Panc1 (cell line): ENCODE results near the gene TICAM2. TPM values are rescaled to one million over a fixed set of nuclear protein-coding genes. Genes with fewer than 3 reads are reported as not detected.

ENCODE experiments used
- ATAC-seq: fragments of 200-7000 bp; cut with Tn5 transposase; 2 replicates; pipeline ENCODE4 v1.9.1; 2020; ENCODE audit warnings: mild to moderate bottlenecking, moderate library complexity
- BruUV-seq: library from RNA; stranded (reverse); fragments of 400-500 nt; replicated peaks from 2 replicates; lab custom pipeline; 2021; lab: Mats Ljungman, UMichigan
- CTCF ChIA-PET: fragments of 300-600 bp; sonication (Branson Sonifier 250); formaldehyde crosslinking; loops from one replicate; lab custom pipeline; 2022; ENCODE audit warnings: antibody characterized with exemption; lab: Charles Lee
- POLR2A ChIA-PET: fragments of 300-600 bp; sonication (Branson Sonifier 250); formaldehyde crosslinking; loops from one replicate; lab custom pipeline; 2022; ENCODE audit warnings: antibody characterized with exemption; lab: Charles Lee
- DNase-seq: peaks from one replicate; pipeline ENCODE4 v3.0.0-alpha.2; 2010; ENCODE audit warnings: low read depth, low spot score
- H3K27ac ChIP-seq: 2 replicates; pipeline ENCODE4 v1.5.1; 2011; ENCODE audit warnings: mild to moderate bottlenecking, low read length, inconsistent platforms
- H3K27me3 ChIP-seq: fragments of 200-500 bp; sonication (Bioruptor generic); 2 replicates; pipeline ENCODE4 v1.6.0; 2014; ENCODE audit warnings: low read length, inconsistent platforms; ENCODE audit not compliant: control insufficient read depth, insufficient read depth
- H3K36me3 ChIP-seq: fragments of 200-500 bp; sonication (Bioruptor generic); 2 replicates; pipeline ENCODE4 v1.5.1; 2014; ENCODE audit warnings: inconsistent platforms, mild to moderate bottlenecking, low read length, moderate library complexity; ENCODE audit not compliant: control insufficient read depth, insufficient read depth
- H3K4me1 ChIP-seq: 2 replicates; pipeline ENCODE4 v1.5.1; 2011; ENCODE audit warnings: inconsistent platforms, mild to moderate bottlenecking, low read length, moderate library complexity; ENCODE audit not compliant: control insufficient read depth, insufficient read depth
- H3K4me3 ChIP-seq, 2 experiments: 2 replicates each; pipeline ENCODE4 v1.5.1; 2011 to 2012; ENCODE audit warnings: low read depth in 2 of 2, low read length in 2 of 2, mild to moderate bottlenecking in 2 of 2, inconsistent platforms in 1 of 2, moderate library complexity in 1 of 2
- H3K9me3 ChIP-seq: fragments of 200-500 bp; sonication (Bioruptor generic); 2 replicates; pipeline ENCODE4 v1.5.1; 2014; ENCODE audit warnings: low read depth, mild to moderate bottlenecking, inconsistent platforms, low read length, moderate library complexity; ENCODE audit not compliant: control insufficient read depth, insufficient read depth
- CTCF ChIP-seq: fragments of 450-650 bp; IDR thresholded peaks from 2 replicates; pipeline ENCODE4 v1.5.1; 2017; ENCODE audit warnings: mild to moderate bottlenecking
- POLR2AphosphoS5 ChIP-seq: IDR thresholded peaks from 2 replicates; pipeline ENCODE4 v1.6.1; 2012; ENCODE audit warnings: mild to moderate bottlenecking, low read depth, low read length, moderate library complexity
- REST ChIP-seq, 2 experiments: IDR thresholded peaks; 2 replicates each; pipeline ENCODE4 v1.6.1; 2011 to 2012; ENCODE audit warnings: low read depth in 2 of 2, control low read depth in 1 of 2, low read length in 1 of 2, mild to moderate bottlenecking in 1 of 2, moderate library complexity in 1 of 2; ENCODE audit not compliant: insufficient read depth in 1 of 2
- SIN3A ChIP-seq: IDR thresholded peaks from 2 replicates; pipeline ENCODE4 v1.6.1; 2012; ENCODE audit warnings: low read depth, mild to moderate bottlenecking, low read length, moderate library complexity, borderline replicate concordance; ENCODE audit not compliant: insufficient read depth
- TCF7L2 ChIP-seq: IDR thresholded peaks from 2 replicates; pipeline ENCODE4 v1.6.1; 2011; ENCODE audit warnings: mild to moderate bottlenecking, low read depth, low read length, inconsistent platforms
- in situ Hi-C: cut with HindIII; loops from 2 replicates; pipeline ENCODE4 v1.10.0; 2016; ENCODE audit warnings: low sequenced_read_pairs, low pct_unique_long_range_greater_than_20kb
- intact Hi-C: fragments of 100-400 bp; cut with micrococcal nuclease; formaldehyde crosslinking; loops from one replicate; pipeline ENCODE4 v1.10.0; 2022; ENCODE audit not compliant: unreplicated experiment
- total RNA-seq: library from RNA; stranded (reverse); gene quantifications from one replicate; pipeline ENCODE4 v1.2.1, GENCODE V29; 2021; ENCODE audit not compliant: unreplicated experiment

The TICAM2 gene
- total RNA-seq, 1 experiment from 2014 or later = 1.6 TPM

DNA sequence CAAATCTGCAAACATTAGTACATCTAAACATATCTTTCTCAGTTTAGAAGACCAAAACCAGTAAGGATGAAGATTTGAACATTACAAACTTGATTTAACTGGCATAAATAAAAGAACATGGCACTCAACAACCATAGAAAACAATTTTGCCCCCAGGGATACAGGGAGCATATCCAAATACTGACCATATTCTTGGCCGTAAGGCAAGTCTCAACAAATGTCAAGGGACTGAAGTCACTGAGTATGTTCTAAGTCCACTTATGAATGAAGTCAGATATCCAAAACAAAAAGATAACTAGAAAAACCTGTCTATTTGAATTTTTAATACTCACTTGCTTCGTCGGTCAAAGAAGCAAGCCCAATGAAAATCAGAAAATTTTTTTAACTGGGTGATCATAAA is 71.9 kb downstream of the TICAM2 start:
- Histone ChIP-seq H3K27ac (no peak overlapping the region), H3K9me3 (no peaks in the 10 kb centered on the region), H3K4me3 (no peak overlapping the region), H3K36me3 (peaks cover 3% of the 10 kb centered on the region; the same call in 1 of the 2 replicates), H3K27me3 (no peaks in the 10 kb centered on the region), H3K4me1 (peaks cover 5% of the 10 kb centered on the region; the same call in 1 of the 2 replicates)
- ATAC-seq = no peak
- intact Hi-C loops (no loop called here), in situ Hi-C loops (no loop called here)
- ChIA-PET CTCF (no interaction called here), POLR2A (no interaction called here)
- TF ChIP-seq SIN3A (no peak), CTCF (no peak), REST (IDR thresholded peaks at IDR 0.05; ENCODE audit: insufficient read depth in 1 of 2, low read depth in 2 of 2, low read length in 1 of 2) (no peak), TCF7L2 (no peak), POLR2AphosphoS5 (no peak)
- BruUV-seq = no TSS peak
- DNase-seq = no peak

Other genes with a start within 250 kb of the TICAM2 start
- 10.4 TPM for gene FEM1C, start 57.7 kb downstream of the TICAM2 start, total RNA-seq
- 113 TPM for gene TMED7, start 23.6 kb upstream of the TICAM2 start, total RNA-seq
- gene CDO1, start 214.2 kb upstream of the TICAM2 start, total RNA-seq = not detected
- 52.0 TPM for gene ATG12, start 239.1 kb upstream of the TICAM2 start, total RNA-seq
- gene AP3S1, start 239.5 kb upstream of the TICAM2 start, total RNA-seq = 88.8 TPM